Endodermal cell (in vitro differentiated cells): ENCODE data around the gene VPS35. TPM values are rescaled to one million over a fixed set of nuclear protein-coding genes. Genes with fewer than 3 reads are reported as not detected.

Experiments used
- DNase-seq: peaks from one replicate; pipeline ENCODE4 v3.0.0-alpha.2; 2017
- H3K27ac ChIP-seq: 2 replicates; pipeline ENCODE4 v1.5.1; 2013; ENCODE audit warnings: mild to moderate bottlenecking, low read depth, low read length, moderate library complexity
- H3K27me3 ChIP-seq: 2 replicates; pipeline ENCODE4 v1.6.1; 2013; ENCODE audit warnings: mild to moderate bottlenecking, low read length, moderate library complexity; ENCODE audit not compliant: insufficient read depth, control insufficient read depth, poor library complexity, severe bottlenecking
- H3K36me3 ChIP-seq: 2 replicates; pipeline ENCODE4 v1.7.0; 2013; ENCODE audit warnings: mild to moderate bottlenecking, low read length, moderate library complexity; ENCODE audit not compliant: control insufficient read depth, insufficient read depth
- H3K4me1 ChIP-seq: one replicate; pipeline ENCODE4 v1.7.0; 2013; ENCODE audit warnings: low read length; ENCODE audit not compliant: control insufficient read depth, insufficient read depth
- H3K4me3 ChIP-seq: 2 replicates; pipeline ENCODE4 v1.5.1; 2013; ENCODE audit warnings: mild to moderate bottlenecking, low read length, moderate library complexity
- H3K9ac ChIP-seq: 2 replicates; pipeline ENCODE4 v1.6.1; 2013; ENCODE audit warnings: mild to moderate bottlenecking, low read length, moderate library complexity; ENCODE audit not compliant: poor library complexity, severe bottlenecking; ENCODE audit errors: extremely low read depth
- H3K9me3 ChIP-seq: 2 replicates; pipeline ENCODE4 v1.6.1; 2013; ENCODE audit warnings: mild to moderate bottlenecking, low read length, moderate library complexity; ENCODE audit not compliant: control insufficient read depth
- H3K27ac Mint-ChIP-seq: 2 replicates; pipeline ENCODE4 v1.8.0; 2020; ENCODE audit warnings: mixed read lengths
- H3K27me3 Mint-ChIP-seq: 2 replicates; pipeline ENCODE4 v1.8.0; 2021; ENCODE audit warnings: mild to moderate bottlenecking, mixed read lengths; ENCODE audit not compliant: insufficient read depth
- H3K36me3 Mint-ChIP-seq: 2 replicates; pipeline ENCODE4 v1.8.0; 2020; ENCODE audit warnings: low read depth, mixed read lengths
- H3K4me1 Mint-ChIP-seq: 2 replicates; pipeline ENCODE4 v1.8.0; 2020; ENCODE audit warnings: mixed read lengths
- H3K4me3 Mint-ChIP-seq: 2 replicates; pipeline ENCODE4 v1.8.0; 2020; ENCODE audit warnings: mild to moderate bottlenecking, moderate library complexity, mixed read lengths
- H3K9me3 Mint-ChIP-seq: 2 replicates; pipeline ENCODE4 v1.8.0; 2020; ENCODE audit warnings: mild to moderate bottlenecking, mixed read lengths
- WGBS, 2 experiments: methylation state at CpG; one replicate each; pipeline versions ENCODE4 v1.1.5 to v1.1.7; 2013; ENCODE audit warnings: missing lambda C conversion rate in 2 of 2, mixed read lengths in 1 of 2; ENCODE audit not compliant: insufficient coverage in 1 of 2, insufficient read length in 1 of 2; 5-methylcytosine and 5-hydroxymethylcytosine counted together
- total RNA-seq, 2 donors: library from RNA; stranded (reverse); fragmentation: NEBNext Ultra II Directional in 1 of 2; extraction: Animal tissue kit (Norgen Biotek cat#: 25700) in 1 of 2; gene quantifications; 2 replicates in 1 of 2; 3 replicates in 1 of 2; pipeline ENCODE4 v1.2.1, GENCODE V29; 2021
- TF ChIP-seq, protein P1 (sequence below): fragments of 200-600 bp; sonication (generic); conservative IDR thresholded peaks from 2 replicates; pipeline ENCODE4 v1.5.0; 2021; ENCODE audit warnings: antibody characterized with exemption, mild to moderate bottlenecking

The VPS35 gene
- total RNA-seq, 2 donors from 2014 or later, result 95.7 to 119 TPM

DNA sequence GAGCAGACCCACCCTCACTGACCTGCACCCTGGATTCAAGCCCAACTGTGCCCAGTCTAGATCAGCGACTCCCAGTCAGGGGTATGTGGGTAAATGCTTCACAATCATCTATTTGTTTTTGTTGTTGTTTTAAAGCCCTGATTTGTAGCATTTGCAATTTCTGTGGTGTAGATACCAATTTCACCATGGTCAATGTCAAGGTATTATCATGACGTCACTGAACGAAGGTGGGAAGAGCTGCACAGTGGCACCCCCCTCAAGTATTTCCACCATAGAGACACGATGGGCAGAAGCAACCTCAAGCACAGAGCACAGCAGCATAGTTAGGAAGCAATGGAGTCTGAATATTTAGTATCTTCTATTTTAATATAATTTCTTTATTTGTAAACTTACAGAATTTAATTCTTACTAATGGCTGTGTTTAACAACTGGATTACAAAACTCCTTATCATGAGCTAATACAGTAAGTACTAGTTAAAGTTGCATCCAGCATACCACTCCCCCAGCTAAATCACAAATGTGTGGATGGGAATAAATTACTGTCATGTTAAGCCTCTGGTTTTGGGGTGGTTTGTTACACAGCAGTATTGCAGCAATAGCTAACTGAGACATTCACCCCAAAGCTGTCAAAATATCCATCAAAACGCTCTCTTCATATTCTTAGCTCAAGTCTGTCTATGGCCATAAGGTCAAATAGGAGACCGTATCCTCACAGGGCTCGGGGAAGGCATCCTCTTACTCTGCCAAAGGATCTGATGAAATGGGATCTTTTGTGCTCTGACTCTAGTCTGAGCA, 26.0 kb upstream of the VPS35 start:
- no peak overlapping the region for H3K4me3 ChIP-seq
- no peak overlapping the region for H3K9ac ChIP-seq
- 96 to 100% methylated on average over 5 to 7 of the region's 7 CpGs for WGBS, 2 experiments
- H3K36me3 Mint-ChIP-seq, result no peaks in the 10 kb centered on the region
- H3K9me3 Mint-ChIP-seq, result no peaks in the 10 kb centered on the region
- no peaks in the 10 kb centered on the region for H3K9me3 ChIP-seq
- DNase-seq, result no peak
- no peaks in the 10 kb centered on the region for H3K4me1 Mint-ChIP-seq
- no peak overlapping the region for H3K27ac Mint-ChIP-seq
- no peaks in the 10 kb centered on the region for H3K27me3 ChIP-seq
- H3K4me3 Mint-ChIP-seq, result no peak overlapping the region
- no peaks in the 10 kb centered on the region for H3K4me1 ChIP-seq
- TF ChIP-seq, protein P1, sequence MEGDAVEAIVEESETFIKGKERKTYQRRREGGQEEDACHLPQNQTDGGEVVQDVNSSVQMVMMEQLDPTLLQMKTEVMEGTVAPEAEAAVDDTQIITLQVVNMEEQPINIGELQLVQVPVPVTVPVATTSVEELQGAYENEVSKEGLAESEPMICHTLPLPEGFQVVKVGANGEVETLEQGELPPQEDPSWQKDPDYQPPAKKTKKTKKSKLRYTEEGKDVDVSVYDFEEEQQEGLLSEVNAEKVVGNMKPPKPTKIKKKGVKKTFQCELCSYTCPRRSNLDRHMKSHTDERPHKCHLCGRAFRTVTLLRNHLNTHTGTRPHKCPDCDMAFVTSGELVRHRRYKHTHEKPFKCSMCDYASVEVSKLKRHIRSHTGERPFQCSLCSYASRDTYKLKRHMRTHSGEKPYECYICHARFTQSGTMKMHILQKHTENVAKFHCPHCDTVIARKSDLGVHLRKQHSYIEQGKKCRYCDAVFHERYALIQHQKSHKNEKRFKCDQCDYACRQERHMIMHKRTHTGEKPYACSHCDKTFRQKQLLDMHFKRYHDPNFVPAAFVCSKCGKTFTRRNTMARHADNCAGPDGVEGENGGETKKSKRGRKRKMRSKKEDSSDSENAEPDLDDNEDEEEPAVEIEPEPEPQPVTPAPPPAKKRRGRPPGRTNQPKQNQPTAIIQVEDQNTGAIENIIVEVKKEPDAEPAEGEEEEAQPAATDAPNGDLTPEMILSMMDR, result no peak
- no peak overlapping the region for H3K27ac ChIP-seq
- H3K36me3 ChIP-seq, result no peaks in the 10 kb centered on the region
- H3K27me3 Mint-ChIP-seq, result no peaks in the 10 kb centered on the region

GRCh38 chr16:46713634-46714033, 24.7 kb upstream of the VPS35 start:
- DNase-seq, result no peak
- no peaks in the 10 kb centered on the region for H3K27me3 ChIP-seq
- H3K4me3 ChIP-seq, result no peak overlapping the region
- 88 to 91% methylated on average over 3 of the region's 3 CpGs for WGBS, 2 experiments
- Mint-ChIP-seq H3K4me3 (no peak overlapping the region), H3K27ac (no peak overlapping the region), H3K4me1 (no peaks in the 10 kb centered on the region), H3K27me3 (no peaks in the 10 kb centered on the region), H3K9me3 (no peaks in the 10 kb centered on the region), H3K36me3 (no peaks in the 10 kb centered on the region)
- TF ChIP-seq, protein P1, result no peak
- H3K27ac ChIP-seq, result no peak overlapping the region
- H3K9ac ChIP-seq, result no peak overlapping the region
- no peaks in the 10 kb centered on the region for H3K36me3 ChIP-seq
- no peaks in the 10 kb centered on the region for H3K9me3 ChIP-seq
- H3K4me1 ChIP-seq, result no peaks in the 10 kb centered on the region

GRCh38 chr16:46712911-46713310, 23.9 kb upstream of the VPS35 start:
- Histone ChIP-seq H3K9ac (no peak overlapping the region), H3K9me3 (no peaks in the 10 kb centered on the region), H3K36me3 (no peaks in the 10 kb centered on the region), H3K4me3 (no peak overlapping the region), H3K27me3 (no peaks in the 10 kb centered on the region), H3K4me1 (no peaks in the 10 kb centered on the region), H3K27ac (no peak overlapping the region)
- H3K4me3 Mint-ChIP-seq, result no peak overlapping the region
- no peaks in the 10 kb centered on the region for H3K36me3 Mint-ChIP-seq
- H3K27ac Mint-ChIP-seq, result no peak overlapping the region
- TF ChIP-seq, protein P1, result no peak
- H3K27me3 Mint-ChIP-seq, result no peaks in the 10 kb centered on the region
- no peak for DNase-seq
- H3K4me1 Mint-ChIP-seq, result no peaks in the 10 kb centered on the region
- WGBS, 2 experiments, result 96 to 100% methylated on average over 1 to 2 of the region's 3 CpGs
- H3K9me3 Mint-ChIP-seq, result no peaks in the 10 kb centered on the region
